ENCODE measurements around the gene TEKTIP1.

The TEKTIP1 gene

DNA sequence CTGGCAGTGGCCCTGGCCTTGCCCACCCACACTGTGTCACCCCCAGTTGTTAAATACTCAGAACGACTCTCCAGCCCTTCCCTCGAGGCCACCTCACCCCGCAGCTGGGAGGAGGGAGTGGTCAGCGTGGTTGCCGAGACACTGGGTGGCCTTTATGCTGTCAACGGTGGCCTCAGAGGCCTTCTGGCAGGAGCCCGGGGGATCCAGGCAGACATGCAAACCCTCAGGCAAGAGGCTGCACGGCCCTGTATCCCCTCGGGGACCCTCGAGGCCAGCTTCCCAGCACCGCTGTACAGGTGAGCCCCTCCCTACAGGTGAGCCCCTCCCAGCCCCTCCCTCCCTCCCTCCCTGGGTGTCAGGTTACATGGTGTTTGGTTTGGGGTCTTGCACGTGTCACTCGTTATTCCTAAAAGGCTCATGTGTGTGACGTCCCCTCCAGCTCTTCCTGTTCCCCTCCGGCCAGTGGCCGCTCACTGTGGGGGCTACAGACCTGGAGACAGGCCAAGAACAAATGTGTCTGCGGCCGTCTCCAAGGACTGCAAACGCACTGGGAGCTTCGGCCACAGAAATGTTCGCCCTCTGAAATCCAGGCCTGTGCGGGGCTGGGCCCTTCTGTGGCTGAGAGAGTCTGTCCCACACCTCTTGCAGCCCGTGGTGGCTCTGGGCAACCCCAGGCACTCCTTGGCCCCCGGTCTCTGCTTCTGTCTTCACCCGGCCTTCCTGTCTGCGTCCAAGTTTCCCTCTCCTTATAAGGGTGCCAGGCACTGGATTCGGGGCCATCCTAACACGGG, at the start of gene TEKTIP1:
Gene TEKTIP1 (plus strand): TSS at position 210 of the 791 bp plus-strand sequence. CDS start 4 bp downstream, at position 214.
- FAIRE-seq = no peak

DNA sequence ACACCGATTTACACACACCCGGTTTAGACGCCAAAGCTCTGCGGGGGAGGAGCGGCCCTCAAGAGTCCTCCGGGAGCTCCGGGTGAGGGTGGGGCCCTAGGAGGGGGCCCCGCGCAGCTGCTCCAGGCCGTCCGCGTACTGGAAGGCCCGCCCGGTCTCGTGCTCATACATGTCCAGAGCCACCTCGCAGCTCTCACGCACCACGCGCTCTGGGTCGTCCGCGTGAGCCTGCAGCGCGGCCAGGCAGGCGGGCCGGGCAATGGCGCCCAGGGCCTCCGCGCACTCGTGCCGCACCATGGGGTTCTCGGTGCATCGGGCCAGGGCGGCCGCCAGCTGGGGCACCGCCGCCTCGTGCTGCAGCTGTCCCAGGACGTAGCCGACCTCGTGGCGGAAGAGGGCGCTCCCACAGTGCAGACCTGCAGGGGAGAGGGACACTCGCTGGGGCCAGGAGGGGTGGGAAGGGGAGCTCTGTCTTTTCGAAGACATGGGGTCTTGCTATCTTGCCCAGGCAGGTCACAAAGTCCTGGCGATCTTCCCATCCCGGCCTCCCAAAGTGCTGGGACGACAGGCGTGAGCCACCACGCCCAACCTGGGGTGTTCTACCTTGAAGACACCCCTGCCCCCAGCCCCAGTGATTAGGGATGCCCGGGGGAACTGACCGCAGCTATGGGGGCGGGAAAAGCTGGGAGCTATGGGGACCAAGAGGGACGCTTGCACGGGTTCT, 47.4 kb upstream of the TEKTIP1 start:
- FAIRE-seq = no peak

DNA sequence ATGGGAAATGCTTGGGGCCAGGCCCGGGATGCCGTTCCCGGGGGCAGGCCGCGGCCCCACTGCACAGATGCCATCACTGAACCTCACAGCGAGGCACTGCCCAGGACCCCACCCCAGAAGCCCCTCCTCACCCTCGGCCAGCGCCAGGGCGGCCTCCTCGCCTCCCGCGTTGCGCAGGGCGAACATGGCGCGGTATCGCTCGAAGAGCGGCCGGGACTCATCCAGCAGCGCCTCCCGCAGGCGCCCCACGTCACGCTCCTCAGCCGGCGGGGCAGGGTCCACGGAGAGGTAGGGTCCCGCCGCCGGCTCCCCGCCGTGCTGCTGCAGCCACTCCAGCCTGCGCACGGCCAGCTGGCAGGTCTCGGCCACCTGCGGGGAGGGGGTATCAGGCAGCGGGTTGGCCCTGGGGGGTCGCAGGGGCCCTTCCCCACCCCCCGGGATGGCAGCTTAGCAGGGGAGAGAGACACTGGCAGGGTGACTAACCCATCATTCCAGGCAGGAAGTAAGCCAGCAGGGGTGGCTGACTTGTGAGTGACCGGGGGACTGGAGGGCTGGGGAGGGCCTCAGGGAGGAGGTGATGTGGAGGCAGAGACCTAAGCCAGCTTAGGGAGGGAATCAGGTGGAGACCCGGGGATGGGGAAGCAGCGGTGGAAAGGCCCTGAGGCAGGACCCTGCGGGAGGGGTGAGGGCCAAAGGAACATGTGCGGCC, 46.7 kb upstream of the TEKTIP1 start:
- FAIRE-seq = no peak

DNA sequence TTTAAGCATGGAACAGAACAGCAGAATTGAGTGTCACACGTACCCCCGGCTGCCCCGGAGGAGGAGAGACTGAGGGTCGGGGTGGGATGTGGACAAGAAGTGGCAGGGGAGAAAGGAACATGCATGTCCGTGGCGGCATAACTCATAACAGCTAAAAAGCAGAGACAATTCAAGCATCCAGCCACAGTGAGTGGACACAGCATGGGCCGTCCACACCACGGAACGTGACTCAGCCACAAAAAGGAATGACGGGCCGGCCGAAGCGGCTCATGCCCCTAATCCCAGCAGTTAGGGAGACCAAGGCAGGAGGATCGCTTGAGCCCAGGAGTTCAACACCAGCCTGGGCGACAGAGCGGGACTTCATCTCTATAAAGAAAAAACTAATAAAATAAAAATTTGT, 46.1 kb upstream of the TEKTIP1 start:
- FAIRE-seq = no peak

DNA sequence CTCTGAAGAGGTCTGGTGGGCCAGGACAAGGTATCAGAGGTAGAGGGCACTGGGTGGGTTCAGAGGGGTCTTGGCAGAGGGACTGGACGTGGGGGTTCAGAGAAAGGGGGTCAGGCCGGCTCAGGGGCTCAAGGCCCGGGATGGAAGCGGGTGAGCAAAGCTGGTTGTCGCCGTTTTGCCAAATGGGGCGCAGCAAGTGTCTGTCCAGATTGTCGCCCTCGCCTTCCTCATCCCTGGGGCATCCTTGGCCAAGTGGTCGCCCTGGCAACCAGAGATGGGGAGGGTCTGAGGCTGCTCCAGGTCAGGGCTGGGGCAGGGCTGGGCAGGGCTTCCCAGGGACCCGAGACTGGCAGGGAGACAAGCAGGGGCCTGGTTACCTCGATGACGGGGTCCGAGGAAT, 45.3 kb upstream of the TEKTIP1 start:
- FAIRE-seq = no peak

DNA sequence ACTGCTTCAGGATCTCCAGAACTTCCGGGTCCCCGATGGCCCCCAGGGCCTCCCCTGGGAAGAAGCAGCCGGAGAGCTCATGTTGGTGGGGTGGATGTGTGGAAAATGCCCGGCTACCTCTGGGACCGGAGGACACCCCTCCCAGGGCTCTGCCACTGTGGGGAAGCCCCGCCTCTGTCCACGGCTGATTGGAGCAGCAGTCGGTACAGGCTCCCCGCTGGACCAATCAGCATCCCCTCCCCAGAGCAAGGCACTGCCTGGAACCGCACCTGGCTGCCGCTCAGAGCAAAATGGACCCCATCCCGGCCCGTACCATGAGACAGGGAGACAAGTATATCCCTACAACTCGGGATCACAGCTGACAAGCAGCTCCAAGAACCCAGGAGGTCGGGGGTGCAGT, 44.9 kb upstream of the TEKTIP1 start:
- FAIRE-seq = no peak

DNA sequence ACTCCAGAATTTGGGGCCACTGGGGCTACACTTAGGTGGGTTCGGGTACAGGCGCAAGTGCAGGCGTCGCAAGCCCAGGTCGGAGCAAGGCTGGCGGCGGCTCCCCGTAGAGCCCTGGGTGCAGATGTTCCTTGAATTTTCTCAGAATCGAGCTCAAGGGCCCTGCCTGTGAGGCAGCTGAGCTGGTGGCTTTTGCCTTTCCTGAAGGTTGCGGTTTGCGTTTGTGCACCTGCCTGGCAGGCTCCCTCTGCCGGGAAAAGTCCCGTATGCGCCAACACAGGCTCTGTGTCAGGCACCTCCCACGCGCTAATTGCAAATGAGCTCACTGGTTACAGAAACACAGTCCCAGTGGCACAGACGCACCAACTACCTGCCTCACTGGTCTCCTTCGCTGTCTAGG, 44.4 kb upstream of the TEKTIP1 start:
- no peak for FAIRE-seq

DNA sequence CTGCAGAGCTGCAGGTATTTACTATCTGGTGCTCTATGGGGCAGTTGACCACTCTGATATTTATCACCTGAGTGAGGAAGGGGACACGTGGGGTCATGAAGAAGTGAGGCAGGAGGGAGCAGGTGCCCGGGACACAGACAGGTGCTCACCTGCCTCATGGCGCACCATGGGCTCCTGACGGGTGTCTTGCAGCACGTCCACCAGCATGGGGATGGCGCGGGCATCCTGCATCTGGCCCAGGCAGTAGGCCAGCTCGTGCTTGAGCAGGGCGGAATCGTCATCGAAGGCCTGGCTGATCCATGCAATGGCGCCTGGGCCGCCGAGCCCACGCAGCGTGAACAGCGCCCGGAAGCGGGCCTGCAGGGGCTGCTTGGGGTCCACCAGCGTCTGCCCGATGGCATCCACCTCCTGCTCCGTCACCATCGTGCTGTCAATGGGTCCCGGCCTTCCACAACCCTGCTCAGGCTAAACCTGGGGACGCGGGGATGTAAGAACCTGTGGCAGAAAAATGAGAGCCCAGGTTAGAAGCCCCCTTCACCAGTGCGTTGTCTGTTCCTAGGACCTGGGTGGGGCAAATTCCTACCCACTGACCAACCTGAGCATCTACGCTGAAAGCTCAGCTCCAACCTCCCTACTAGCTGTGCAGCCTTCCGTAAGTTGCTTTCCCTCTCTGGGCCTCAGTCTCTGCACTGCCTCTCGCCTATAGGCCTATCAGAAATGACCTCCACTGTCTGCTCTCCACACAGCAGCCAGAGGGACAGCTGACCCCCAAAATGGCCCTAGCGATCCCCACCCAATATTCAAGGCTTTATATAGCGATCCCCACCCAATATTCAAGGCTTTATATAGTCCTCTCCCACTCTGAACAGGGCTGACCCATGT, 42.3 kb upstream of the TEKTIP1 start:
- FAIRE-seq = no peak

DNA sequence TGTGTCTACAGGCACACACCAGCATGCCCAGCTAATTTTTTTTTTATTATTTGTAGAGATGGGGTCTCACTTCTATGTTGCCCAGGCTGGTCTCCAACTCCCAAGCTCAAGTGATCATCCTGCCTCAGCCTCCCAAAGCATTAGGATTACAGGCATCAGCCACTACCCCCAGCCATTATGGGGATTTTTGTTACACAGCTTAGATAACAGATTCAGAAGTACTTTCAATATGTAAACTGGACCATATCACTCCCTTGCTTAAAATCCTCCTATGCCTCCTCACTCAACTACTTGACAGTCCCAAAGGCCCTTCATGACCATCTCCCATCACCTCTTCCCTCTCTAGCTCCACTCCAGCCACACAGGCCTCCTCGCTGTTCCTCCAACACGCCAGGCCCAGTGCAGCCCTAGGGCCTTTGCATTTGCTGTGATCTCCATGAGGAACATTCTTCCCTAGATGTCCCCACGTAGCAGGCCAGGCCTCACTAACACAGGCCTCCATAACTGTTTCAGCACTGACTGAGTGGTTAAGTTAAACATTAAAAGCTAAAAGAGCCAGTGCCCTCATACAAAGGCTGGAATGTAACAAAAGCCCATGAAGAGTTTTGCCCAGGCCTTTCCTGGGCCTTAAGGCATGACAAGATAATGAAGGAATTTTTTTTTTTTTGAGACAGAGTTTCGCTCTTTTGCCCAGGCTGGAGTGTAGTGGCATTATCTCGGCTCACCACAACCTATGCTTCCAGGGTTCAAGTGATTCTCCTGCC, 41.0 kb upstream of the TEKTIP1 start:
- no peak for FAIRE-seq

DNA sequence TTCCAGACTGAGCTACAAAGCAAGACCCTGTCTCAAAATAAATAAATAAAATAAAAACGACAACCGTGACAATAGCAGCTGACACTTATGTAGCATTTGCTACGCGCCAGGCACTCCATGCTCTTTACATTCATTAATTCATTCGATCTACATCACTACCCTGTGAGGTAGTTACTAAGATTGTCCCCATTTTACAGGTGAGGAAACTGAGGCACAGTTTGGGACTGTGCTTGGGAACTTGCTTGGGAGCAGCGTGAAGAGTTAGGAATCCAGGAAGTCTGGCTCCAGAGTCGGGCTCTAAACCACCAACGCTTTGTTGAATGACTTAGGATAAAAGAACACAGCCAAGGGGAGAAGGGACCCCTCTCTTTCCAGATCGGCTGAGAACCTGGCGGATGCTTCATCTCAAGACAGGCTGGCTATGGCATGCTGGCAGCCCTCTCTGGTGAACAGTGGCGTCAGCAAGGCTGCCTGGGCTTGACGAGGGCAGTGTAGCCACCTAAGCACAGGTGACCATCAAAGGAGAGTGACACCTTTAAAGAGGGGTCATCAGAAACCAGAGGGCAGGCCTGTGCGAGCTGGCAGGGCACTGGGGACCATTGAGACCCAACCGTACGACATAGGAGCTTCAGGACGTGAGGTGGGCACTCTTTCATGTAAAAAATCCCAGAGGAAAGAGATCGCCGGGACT, 39.1 kb upstream of the TEKTIP1 start:
- no peak for FAIRE-seq

DNA sequence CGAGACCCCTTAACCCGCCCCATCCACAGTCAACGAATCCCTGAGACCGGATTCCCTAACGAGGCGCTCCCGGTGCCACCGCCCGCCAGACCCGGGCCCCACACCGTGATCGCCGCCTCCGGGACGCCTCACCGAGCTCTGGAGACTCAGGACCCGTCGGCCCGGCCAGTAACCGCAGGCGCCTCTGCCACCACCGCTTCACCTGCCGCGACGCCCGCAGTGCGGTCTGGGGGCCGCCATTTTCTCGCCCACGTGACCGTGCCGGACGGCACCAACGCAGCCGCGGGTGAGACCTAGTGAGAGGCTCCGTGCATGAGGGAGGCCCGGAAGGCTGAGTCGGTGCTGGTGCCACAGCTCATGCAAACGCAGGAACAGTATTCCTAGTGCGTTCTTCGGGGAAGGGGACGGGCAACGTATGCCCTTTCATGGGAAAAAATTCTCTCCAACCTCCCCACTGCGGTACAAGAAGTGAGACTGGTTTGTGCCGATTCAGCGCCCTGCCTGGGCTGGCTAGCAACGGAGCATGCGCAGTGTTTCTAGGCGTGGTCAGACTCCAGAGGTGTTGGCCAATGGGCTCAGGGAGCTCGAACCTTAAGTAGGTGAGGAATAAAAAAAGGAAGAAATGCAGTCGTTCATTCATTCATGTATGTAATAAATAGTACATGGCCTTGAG, 38.4 kb upstream of the TEKTIP1 start, which contains the start of gene DOHH:
Gene DOHH (minus strand): TSS at position 246 of the 673 bp plus-strand sequence. CDS start 3,860 bp downstream, outside the sequence.
- FAIRE-seq = peak; percentile 76

DNA sequence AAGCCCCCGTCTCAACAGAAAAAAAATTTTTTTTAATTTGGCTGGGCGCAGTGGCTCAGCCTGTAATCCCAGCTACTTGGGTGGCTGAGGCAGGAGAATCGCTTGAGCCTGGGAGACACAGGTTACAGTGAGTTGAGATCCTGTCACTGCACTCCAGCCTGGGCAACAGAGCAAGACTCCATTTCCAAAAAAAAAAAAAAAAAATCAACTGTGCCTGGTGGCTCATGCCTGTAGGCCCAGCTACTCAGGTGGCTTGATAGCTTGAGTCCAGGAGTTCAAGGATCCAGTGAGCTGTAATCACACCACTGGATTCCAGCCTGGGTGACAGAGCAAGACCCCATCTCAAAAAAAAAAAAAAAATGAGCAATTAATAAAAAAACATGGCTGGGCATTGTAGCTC, 37.2 kb upstream of the TEKTIP1 start:
- no peak for FAIRE-seq

DNA sequence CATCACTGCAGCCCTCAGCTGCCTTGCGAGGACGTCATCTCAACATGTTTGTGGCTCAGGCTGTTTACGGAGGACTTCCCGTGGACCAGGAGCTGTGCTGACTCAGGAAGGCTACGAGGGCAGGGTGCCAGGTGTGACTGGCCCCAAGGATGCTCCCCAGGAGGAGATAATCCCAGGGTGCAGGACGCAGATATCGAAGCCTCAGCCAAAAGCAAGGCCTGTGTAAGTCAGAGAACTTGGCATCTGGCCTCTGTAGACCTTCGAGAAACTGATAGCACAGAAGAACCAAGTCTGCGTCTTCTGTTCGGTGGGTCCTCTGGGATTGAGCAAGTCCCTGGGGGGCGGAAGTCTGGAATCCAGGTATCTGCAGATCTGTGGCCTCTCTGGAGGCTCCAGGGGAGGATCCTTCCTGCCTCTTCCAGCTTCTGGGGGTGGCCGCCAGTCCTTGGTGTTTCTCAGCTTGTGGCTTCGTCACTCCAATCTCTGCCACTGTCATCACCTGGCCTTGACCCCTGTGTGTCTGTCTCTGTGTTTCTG, 35.9 kb upstream of the TEKTIP1 start:
- FAIRE-seq = no peak

DNA sequence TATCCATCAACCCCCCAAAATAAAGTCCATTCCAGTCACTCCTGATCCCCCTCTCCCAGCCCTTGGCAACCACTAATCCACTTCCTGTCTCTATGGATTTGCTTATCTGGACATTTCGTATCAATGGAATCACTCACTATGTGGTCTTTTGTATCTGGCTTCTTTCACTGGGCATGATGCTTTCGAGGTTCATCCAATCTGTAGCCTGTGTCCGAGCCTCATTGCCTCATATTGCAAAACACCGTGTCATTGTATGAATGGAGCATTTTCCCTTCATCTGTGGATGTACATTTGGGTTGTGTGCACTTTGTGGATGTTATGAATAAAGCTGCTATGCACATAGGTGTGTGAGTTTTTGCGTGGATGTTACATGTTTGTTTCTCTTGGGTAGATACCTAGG, 34.2 kb upstream of the TEKTIP1 start:
- no peak for FAIRE-seq

DNA sequence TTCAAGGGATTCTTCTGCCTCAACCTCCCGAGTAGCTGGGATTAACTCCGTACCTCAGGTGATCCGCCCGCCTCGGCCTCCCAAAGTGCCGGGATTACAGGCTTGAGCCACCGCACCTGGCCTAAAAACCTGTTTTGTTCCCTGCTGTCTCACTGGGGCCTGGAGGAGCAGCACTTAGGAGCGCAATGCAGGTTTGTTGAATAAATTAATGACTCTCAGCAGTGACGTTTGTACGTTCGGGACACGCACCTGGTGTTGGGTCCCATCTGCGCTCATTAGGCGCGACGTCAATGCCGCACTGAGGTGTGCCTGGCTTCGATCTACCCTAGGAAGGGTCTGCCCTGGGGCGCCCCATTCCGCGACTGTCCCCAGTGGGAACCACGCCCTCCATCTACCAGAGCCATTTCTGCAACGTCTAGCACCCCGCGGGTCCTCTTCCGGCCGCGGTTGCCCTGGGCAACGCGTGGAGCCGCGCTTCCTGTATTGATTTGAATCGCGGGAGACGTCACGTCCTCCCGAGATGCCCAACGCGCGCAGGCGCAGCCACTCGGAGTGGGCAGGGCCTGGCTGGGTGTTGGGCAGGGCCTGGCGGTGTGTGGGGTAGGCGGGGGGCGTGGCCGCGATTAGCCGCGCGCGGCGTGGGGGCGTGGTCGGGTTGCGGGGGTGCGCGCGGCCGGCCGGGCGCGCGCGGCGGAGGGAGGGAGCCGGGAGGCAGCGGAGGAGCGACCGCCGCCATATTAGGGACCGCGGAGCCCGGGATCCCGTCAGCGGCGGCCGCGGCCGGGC, 33.2 kb upstream of the TEKTIP1 start, which contains the start of gene FZR1:
Gene FZR1 (plus strand): TSS at position 714 of the 786 bp plus-strand sequence. CDS start 16,679 bp downstream, outside the sequence.
- no peak for FAIRE-seq

DNA sequence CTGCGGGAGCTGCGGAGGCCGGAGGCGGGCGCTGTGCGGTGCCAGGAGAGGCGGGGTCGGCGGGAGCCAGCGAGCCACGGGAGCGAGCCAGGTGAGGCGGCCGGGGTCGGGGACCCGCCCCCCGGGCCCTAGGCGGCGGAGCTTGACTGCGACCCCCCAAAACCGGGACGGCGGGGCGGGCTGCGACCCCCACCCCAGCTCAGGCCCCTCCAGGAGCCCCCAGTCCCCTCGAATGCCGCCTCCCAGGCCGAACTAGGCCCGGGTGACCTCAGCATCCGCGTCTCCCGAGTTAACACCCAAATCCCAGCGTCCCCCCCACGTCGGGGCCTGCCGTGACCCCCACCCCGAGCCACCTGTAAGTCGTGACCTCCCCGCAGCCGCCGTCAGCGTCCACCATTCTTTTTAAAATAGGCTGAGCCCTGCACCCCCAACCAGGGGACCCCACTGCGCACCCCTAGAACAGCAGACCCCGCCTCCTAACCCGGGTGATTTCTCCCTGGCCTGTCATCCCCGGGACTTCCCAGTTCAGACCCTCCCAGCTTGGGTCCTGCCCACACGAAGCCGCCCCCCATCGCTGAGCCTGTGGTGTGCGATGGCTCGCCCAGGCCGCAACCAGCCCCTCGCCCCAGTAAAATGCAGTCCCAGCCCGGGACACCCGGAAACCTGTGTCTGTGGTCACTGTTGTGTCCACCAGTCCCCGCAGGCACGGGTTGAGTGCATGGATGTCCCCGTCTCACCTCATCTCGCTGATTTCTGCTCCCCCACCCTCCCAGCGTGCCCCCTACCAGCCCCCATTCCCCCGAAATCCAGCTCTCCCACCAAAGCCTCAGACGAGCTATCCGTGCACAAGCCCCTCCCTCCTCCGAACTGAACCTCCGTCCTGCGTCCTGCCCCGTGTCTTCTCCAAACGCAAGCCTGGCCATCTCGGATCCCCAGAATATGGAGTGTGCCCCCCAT, 32.3 kb upstream of the TEKTIP1 start:
- FAIRE-seq = no peak

DNA sequence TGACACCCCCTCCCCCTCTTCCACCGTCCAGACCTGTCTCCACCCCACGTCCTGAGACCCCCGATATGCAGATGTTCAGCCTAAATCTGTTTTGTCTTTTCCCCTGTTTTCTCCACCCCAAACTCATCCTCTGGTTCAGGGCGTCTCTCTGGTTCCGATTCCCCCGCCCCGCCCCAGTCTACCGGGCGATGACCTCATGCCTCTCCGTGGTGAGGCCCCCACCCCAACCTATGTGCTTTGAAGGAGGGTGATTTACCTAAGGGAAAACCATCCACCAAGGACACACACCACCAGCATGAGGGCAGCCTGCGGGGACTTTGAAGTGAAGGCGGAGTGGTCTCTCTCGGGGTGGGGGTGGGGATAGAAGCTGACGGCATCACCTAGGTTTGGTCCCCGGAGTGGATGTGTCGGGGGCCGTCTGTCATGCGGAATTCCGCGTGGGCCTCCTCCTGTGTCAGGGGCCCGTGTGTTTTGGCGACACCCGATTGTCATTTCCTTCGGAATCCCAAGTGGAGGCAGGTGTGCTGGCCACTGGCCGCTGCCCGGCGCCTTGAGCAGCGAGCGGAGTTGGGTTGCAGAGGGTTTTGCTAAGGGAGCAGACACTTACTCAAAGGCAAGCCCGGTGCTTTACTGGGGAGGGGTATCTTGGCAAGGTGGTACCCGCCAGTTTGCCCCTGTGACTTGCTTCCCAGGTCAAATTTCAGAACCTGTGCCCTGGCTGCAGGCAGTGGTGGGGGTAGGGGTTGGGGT, 31.4 kb upstream of the TEKTIP1 start:
- no peak for FAIRE-seq
